GM19467 (cell line): ENCODE measurements around the gene PRRT1B.

Source experiments
- ATAC-seq: cut with Tn5 transposase; IDR thresholded peaks from one replicate; pipeline ENCODE4 v1.9.1; 2021; ENCODE audit warnings: mild to moderate bottlenecking, moderate library complexity; ENCODE audit not compliant: unreplicated experiment

PRRT1B gene

GRCh38 chr9:131594906-131595665 lies 49.8 kb downstream of the PRRT1B start:
- ATAC-seq = no peak

DNA sequence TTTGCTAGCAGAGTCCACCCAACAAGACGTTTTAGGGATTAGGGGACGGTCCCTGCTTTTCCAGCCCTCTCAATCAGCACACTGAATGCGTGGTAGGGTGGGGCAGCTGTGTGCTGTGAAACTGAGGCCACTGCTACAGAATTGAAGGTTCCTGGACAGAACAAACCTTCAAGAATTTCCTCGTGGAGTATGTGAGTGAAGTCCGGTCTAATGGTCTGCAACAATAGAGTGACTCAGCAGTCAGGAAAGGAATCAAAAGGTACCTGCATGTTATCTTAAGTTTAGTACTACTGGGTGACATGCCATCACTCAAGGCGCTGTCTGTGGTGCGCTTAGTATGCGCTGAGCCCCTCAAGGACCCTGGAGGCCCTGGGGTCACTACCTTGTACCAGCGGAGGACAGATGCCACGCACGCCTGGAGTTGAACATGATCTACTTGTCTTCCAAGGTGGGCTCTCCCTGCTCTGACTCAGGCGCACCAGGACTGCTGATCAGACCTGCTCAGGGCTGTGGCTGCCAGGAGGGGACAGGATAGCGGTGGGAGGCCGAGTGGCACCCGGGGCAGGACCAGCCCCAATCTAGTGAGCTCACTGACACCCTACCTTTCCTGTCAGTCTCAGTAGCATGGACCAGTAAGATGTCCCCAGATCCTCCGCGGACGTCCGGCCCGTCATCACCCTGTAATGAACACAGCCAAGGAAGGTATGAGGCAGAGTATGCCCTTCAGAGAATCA lies 50.5 kb downstream of the PRRT1B start:
- no peak for ATAC-seq

DNA sequence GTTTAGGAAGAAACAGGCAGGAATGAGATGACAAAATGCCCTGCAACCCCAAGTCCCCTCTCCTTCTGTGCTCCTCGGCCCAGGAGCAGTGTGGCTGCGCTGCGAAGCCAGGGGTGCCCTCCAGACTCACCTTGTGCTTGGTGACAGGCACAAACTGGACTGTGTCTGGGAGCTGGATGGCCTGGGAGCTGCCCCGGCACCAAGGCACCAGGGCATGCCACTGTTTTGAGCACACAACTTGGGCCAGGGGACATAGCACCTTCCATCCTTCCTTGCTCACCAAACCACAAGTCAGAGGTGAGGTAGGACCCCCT lies 51.1 kb downstream of the PRRT1B start:
- ATAC-seq = no peak

GRCh38 chr9:131597246-131597645 lies 51.9 kb downstream of the PRRT1B start:
- ATAC-seq = no peak

DNA sequence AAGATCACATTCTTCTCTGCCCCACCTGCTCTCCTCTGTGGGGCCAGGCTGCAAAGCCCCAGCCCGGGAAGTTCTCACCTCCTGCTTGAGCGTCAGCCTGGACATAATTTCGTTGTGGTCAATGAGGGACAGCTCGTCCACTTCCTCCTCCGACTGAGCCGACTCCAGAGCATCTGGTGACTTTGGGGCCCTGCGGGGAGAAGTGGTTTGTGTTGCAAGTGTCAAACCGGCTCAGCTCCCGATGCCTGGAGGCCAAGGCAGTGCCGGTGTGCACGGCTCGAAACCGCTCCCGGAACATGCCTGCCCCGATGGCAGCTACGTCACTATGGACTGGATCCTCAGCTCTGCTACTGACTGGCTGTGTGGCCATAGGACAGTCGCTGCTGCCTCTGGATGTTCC lies 52.8 kb downstream of the PRRT1B start:
- no peak for ATAC-seq

DNA sequence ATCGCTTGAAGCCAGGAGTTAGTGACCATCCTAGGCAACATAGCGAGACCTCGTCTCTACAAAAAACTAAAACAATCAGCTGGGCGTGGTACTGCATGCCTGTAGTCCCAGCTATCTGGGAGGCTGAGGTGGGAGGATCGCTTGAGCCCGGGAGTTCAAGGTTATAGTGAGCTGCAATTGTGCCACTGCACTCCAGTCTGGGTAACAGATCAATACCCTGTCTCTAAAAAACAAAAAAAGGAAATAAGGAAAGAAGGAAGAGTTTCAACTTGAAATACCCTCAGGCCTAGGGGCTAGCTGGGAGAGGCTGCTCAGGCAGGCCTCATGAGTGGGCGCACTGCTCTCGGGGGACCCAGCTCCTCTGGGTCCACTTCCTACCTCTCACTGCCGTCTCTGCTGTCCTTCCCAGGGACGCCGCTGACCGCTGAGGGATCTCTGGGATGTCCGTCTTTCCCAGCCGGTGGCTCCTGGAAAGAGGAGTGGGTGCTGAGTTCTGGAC lies 56.4 kb downstream of the PRRT1B start:
- ATAC-seq = no peak

- no peak for ATAC-seq
Measured at GRCh38 chr9:131603199-131603598, 57.9 kb downstream of the PRRT1B start.

- ATAC-seq = no peak
Measured at GRCh38 chr9:131603711-131604439, 58.6 kb downstream of the PRRT1B start.

- no peak for ATAC-seq
Measured at GRCh38 chr9:131605770-131606590, 60.7 kb downstream of the PRRT1B start.

- ATAC-seq = no peak
Measured at GRCh38 chr9:131606896-131607567, 61.7 kb downstream of the PRRT1B start.

DNA sequence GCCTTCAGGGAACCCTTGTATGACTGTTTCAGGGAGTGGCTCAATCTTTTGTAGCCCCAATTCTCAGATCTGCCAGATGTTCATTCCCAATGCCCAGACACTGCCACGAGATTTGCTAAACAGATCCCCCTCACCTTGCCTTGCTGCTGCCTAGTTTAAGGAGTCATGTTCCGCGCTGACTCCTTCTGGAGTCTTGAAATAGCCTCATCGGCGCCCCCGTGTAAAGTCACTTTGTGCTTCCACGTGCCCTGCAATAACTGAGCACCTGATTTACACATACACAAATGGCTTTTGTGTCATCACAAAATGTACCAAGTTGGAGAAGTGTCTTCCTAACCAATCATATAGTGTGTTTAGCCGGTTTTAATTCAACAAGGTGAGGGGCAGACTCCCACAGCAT lies 62.3 kb downstream of the PRRT1B start:
- ATAC-seq = no peak

DNA sequence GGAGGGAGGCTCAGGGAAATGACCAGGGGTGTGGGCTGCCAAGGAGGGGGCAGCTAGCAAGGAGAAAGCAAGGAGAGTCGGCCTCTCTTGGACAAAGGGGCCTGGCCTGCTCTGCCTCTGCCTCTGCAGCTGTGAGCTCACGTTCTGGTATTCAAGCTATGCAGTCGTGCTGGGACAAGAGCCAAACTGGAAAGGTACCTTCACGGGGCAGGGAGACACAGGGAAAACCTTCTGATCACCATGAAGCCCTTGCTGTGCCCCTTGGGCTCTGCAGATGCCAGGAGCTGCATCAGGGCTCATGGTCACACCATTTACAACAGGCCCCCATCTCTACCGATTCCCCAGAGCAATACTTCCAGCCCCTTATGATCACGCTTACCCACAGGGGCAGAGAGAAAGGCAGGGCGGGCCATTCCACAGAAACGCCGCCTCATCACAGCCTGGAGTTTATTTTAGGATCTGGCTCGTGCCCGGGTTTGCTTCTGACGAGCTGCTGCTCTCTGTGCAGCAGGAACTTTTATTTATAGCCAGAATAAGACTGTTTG lies 63.2 kb downstream of the PRRT1B start:
- ATAC-seq = no peak
